Aortic smooth muscle cell (primary cell): ENCODE data around the gene MYH2. TPM values are rescaled to one million over a fixed set of nuclear protein-coding genes. Genes with fewer than 3 reads are reported as not detected.

Source experiments
- total RNA-seq: library from RNA; depleted of rRNA; stranded (reverse); fragments of >200 nt; gene quantifications from 2 replicates; pipeline ENCODE4 v1.2.3, GENCODE V29; 2014

MYH2 gene
- total RNA-seq: not detected in 2 replicates

DNA sequence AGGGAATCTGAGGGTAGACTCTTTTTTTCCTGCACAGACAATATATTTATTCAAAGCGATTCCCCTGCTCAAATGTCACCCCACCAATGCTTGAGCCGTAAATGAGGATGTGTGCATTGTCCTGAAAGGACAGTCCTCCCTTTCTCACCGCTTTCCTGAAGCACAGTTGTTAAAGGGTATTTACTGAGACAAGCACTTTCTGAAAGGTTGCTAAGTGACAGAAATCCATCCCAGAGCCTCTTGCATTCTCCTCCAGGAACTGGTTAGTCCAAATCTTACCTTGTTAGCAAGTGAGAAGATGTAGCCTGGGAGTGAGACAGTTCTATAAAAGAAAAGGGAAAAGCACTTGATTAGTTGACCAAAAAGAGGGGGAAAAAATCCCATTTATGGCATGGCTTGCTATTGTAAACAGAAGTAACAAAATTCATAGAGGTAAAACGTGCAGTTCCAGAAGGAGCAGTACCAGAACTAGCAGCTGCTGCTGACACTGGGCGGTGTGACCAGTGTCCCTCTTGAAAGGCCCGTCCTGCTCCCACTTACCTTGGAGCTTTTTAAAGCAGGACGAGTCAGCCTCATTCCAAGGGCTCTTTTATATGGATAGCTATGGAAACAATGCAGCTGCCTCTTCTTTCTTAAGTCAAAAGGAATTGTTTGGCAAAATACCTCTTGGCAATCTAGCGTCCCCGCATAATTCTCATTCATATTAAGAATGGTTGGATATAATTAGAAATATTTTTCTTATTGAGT lies at the start of gene MYH2:
TSS of gene MYH2 (minus strand) at position 563 of the 747 bp plus-strand sequence. CDS start 1,738 bp downstream, outside the sequence.

DNA sequence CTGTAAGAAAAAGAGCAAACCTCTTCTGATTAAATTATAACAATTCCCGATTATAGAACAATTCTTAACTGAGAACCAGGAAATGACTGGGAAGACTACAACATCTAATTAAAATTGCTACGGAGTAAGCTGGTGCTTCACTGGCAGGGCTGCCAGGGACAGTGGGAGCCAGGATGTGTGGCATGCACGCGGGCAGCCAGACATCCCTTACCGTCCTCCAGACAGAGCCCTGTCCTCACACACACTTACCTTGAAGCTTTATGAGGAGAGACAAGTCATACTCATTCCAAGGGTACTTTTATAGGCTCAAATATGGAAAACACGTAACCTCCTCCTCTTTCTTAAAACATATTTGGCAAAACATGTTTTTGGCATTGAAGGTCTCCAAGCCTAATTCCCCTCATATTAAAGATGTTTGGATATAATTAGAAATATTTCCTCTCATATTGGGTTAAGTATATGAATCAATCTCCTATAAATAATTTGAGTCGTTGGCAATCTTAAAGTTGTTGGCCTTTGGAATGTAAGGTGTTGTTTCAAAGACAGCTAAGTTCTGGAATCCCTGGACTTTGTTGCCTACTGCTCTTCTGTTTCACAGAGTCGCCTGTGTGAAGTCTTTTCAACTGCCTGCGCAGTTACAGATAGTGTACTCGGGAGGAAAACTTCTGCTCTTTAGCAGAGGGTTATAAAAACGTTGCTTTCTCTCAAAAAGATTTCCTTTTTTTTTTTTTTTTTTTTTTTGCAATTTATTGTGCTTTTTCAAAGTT lies 31.0 kb downstream of the MYH2 start, which contains the start of gene MYH1:
TSS of gene MYH1 (minus strand) at position 272 of the 767 bp plus-strand sequence. CDS start 1,900 bp downstream, outside the sequence.

Other genes with a start within 250 kb of the MYH2 start
- not detected in 2 replicates for gene MYH13, start 176.7 kb downstream of the MYH2 start, total RNA-seq
- gene MYH8, start 127.7 kb downstream of the MYH2 start, total RNA-seq: not detected in 2 replicates
- not detected in 2 replicates for gene MYH4, start 80.1 kb downstream of the MYH2 start, total RNA-seq
- not detected in 2 replicates for gene MYH1, start 31.1 kb downstream of the MYH2 start, total RNA-seq
- gene MYH3, start 107.7 kb upstream of the MYH2 start, total RNA-seq: 0.56 and 1.5 TPM in 2 replicates
- 26.6 and 27.9 TPM in 2 replicates for gene SCO1, start 147.9 kb upstream of the MYH2 start, total RNA-seq
- gene ADPRM, start 147.9 kb upstream of the MYH2 start, total RNA-seq: 14.3 and 14.8 TPM in 2 replicates
- 3.6 and 5.1 TPM in 2 replicates for gene TMEM220, start 180.4 kb upstream of the MYH2 start, total RNA-seq